Lower lobe of right lung (tissue), 2 donors: Measurements from ENCODE around the gene GNG12. TPM values are rescaled to one million over a fixed set of nuclear protein-coding genes. Genes with fewer than 3 reads are reported as not detected.
"Not testable (repeated sequence)": the region's sequence is repeated elsewhere in the genome, so short reads cannot be mapped to it uniquely, and the experiment has no call there.

Experiments used
- ATAC-seq, 2 donors: fragments of 200-7000 bp; cut with Tn5 transposase; one replicate each; pipeline ENCODE4 v1.9.1; 2020 to 2022; ENCODE audit warnings: mild to moderate bottlenecking in 2 of 2, moderate library complexity in 2 of 2
- DNase-seq: peaks from one replicate; pipeline ENCODE4 v3.0.0-alpha.2; 2020
- H3K27ac ChIP-seq: fragments of 200-600 bp; one replicate; pipeline ENCODE4 v1.8.0; 2022
- H3K27me3 ChIP-seq: fragments of 200-600 bp; one replicate; pipeline ENCODE4 v1.8.0; 2022; ENCODE audit warnings: low read depth
- H3K36me3 ChIP-seq: fragments of 200-600 bp; one replicate; pipeline ENCODE4 v1.8.0; 2022; ENCODE audit warnings: mild to moderate bottlenecking
- H3K4me1 ChIP-seq: fragments of 200-600 bp; one replicate; pipeline ENCODE4 v1.8.0; 2022
- H3K4me3 ChIP-seq: fragments of 200-600 bp; one replicate; pipeline ENCODE4 v1.8.0; 2022; ENCODE audit warnings: mild to moderate bottlenecking
- H3K9me3 ChIP-seq: fragments of 200-600 bp; one replicate; pipeline ENCODE4 v1.8.0; 2022
- intact Hi-C: fragments of 100-400 bp; cut with DNase I; formaldehyde crosslinking; loops from one replicate; pipeline ENCODE4 v1.11.0; 2022
- total RNA-seq: library from RNA; stranded (reverse); fragmentation: NEBNext Ultra II Directional; extraction: Animal tissue kit (Norgen Biotek cat#: 25700); gene quantifications from one replicate; pipeline ENCODE4 v1.2.1, GENCODE V29; 2021
- TF ChIP-seq, protein P1 (sequence below): fragments of 200-600 bp; IDR thresholded peaks from one replicate; pipeline ENCODE4 v1.8.0; 2022; ENCODE audit warnings: antibody characterized with exemption, mild to moderate bottlenecking
- donor health status: DM: no; HTN: yes; CAD: no; lungs with severe emphysema.

Gene GNG12
- total RNA-seq, 1 donor from 2014 or later, result 43.3 TPM

DNA sequence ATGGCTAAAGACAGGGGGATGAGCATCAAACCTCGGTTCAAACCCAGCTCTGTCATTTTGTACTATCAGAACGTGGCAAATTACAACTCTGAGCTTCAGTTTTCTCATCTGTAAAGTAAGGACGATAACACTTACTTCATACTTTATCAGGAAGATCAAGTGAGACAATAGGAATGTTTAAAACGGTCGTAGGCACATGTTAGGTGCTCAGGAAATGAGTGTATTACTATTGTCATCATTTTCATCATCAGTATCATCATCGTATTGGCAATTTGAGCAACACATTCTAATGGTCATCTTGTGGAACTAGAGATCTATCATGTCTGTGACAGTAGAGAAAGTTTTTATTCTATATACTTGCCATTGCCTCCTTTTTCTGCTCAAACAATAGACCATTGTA lies 170.4 kb downstream of the GNG12 start:
- intact Hi-C loops, result no loop called here
- no peak for DNase-seq
- H3K27me3 ChIP-seq, result no peaks in the 10 kb centered on the region
- no peak overlapping the region for H3K4me3 ChIP-seq
- TF ChIP-seq, protein P1, sequence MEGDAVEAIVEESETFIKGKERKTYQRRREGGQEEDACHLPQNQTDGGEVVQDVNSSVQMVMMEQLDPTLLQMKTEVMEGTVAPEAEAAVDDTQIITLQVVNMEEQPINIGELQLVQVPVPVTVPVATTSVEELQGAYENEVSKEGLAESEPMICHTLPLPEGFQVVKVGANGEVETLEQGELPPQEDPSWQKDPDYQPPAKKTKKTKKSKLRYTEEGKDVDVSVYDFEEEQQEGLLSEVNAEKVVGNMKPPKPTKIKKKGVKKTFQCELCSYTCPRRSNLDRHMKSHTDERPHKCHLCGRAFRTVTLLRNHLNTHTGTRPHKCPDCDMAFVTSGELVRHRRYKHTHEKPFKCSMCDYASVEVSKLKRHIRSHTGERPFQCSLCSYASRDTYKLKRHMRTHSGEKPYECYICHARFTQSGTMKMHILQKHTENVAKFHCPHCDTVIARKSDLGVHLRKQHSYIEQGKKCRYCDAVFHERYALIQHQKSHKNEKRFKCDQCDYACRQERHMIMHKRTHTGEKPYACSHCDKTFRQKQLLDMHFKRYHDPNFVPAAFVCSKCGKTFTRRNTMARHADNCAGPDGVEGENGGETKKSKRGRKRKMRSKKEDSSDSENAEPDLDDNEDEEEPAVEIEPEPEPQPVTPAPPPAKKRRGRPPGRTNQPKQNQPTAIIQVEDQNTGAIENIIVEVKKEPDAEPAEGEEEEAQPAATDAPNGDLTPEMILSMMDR, result no peak
- H3K27ac ChIP-seq, result no peak overlapping the region
- no peaks in the 10 kb centered on the region for H3K36me3 ChIP-seq
- ATAC-seq, result no peak
- H3K9me3 ChIP-seq, result no peaks in the 10 kb centered on the region
- H3K4me1 ChIP-seq, result no peaks in the 10 kb centered on the region

DNA sequence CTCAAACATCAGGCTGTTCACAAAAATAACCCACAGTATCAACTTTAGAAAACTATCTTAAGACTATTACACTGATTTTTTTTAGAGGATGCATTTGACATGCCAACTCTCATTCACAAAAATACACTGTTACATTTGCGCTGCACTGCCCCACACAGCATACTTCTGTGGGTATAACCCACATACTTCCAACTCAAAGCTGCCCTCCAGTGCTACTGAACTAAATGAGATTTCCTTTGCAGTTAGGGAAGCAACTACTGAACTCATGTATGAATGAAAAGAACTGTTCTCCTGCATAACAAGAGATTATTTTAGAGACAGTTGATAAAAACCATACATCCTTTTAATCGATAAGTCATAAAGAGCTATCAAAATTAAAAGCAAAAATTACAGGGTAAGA lies 174.0 kb downstream of the GNG12 start:
- Histone ChIP-seq H3K9me3 (no peaks in the 10 kb centered on the region), H3K27me3 (no peaks in the 10 kb centered on the region), H3K4me1 (no peaks in the 10 kb centered on the region), H3K27ac (no peak overlapping the region), H3K4me3 (no peak overlapping the region), H3K36me3 (no peaks in the 10 kb centered on the region)
- TF ChIP-seq, protein P1, result no peak
- intact Hi-C loops, result no loop called here
- no peak for ATAC-seq
- DNase-seq, result no peak

DNA sequence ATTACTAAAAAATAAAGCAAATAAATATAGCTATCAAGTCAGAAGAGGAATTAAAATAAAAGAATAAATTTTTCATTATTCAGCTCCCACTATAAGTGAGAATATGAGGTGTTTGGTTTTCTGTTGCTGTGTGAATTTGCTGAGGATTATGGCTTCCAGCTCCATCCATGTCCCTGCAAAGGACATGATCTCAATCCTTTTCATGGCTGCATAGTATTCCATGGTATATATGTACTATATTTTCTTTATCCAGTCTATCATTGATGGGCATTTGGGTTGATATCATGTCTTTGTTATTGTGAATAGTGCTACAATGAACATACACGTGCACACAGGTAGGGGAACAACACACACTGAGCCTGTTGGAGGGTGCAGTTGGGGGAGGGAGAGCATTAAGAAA lies 176.1 kb downstream of the GNG12 start:
- H3K9me3 ChIP-seq, ATAC-seq, H3K4me1 ChIP-seq, H3K27ac ChIP-seq, intact Hi-C loops, DNase-seq, H3K27me3 ChIP-seq, H3K36me3 ChIP-seq, H3K4me3 ChIP-seq: not testable (repeated sequence)

DNA sequence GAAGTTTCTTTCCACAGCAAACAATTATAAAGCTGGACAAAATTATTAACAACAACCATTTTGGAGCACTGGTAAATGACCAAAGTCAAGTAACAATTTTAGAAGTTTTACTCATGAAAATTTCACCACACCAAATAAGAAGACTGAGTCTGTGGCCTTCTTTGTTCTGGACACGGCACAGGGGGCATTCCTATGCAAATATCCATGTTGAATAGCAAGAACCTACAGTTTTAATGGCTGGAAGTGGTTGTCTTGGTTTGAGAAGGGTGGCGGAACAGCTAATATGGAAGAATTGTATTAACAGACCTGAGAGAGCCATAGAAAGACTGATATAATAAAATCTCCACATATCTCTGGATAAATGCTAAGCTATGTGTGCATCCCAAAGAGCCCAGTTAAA lies 177.7 kb downstream of the GNG12 start:
- H3K36me3 ChIP-seq, result no peaks in the 10 kb centered on the region
- no peak overlapping the region for H3K27ac ChIP-seq
- ATAC-seq (no peak), DNase-seq (no peak)
- TF ChIP-seq, protein P1, result no peak
- H3K27me3 ChIP-seq, result no peaks in the 10 kb centered on the region
- intact Hi-C loops, result no loop called here
- no peak overlapping the region for H3K4me3 ChIP-seq
- no peaks in the 10 kb centered on the region for H3K4me1 ChIP-seq
- no peaks in the 10 kb centered on the region for H3K9me3 ChIP-seq

DNA sequence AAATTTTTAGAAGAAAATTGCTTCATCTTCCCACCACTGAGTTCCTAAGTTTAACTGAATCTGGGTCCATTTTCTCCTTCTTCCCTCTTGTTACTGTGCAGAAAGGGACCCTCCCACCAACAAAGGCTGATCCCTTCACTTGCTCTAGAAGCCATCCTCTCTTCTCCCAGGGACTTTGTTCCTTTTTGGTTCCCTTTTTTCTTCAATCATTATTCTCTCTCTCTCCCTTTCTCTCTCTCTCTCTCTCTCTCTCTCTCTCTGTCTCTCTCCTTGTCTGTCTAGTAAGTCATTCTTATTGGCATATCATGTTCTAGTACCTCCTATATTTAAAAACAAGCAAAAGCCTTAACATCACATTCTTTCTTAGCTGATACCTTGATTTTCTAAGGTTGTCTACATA lies 180.0 kb downstream of the GNG12 start:
- Histone ChIP-seq H3K27me3 (no peaks in the 10 kb centered on the region), H3K4me3 (no peak overlapping the region), H3K9me3 (no peaks in the 10 kb centered on the region), H3K36me3 (no peaks in the 10 kb centered on the region), H3K27ac (no peak overlapping the region), H3K4me1 (no peaks in the 10 kb centered on the region)
- ATAC-seq, result no peak
- intact Hi-C loops, result no loop called here
- TF ChIP-seq, protein P1, result no peak
- DNase-seq, result no peak

DNA sequence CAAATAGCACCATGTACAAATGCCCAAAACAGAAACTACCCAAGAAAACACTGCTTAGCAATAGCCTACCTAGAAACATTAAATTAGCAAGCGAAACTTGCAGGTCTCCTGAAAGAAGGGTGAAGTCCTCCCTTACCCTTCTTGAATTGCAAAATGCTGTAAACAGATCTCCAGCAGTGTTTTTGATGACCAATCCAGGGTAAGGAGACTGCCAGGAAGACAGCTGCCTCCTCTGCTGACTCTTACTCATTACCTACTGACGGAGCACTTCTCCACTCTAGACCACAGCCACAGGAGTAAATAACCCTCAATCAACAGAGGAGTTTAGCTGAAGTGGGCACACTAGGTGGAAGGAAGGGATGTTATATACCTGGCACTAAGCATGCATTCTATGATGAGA lies 180.5 kb downstream of the GNG12 start:
- peak; percentile 29 to 32 for ATAC-seq
- intact Hi-C loops, result no loop called here
- H3K27ac ChIP-seq, result no peak overlapping the region

More for the DNA sequence above, 180.5 kb downstream of the GNG12 start:
- TF ChIP-seq, protein P1, result no peak
- Histone ChIP-seq H3K27me3 (no peaks in the 10 kb centered on the region), H3K36me3 (no peaks in the 10 kb centered on the region), H3K4me1 (no peaks in the 10 kb centered on the region), H3K4me3 (no peak overlapping the region), H3K9me3 (no peaks in the 10 kb centered on the region)
- no peak for DNase-seq

Other genes starting within 250 kb of the GNG12 start
- gene GADD45A, start 148.3 kb downstream of the GNG12 start, total RNA-seq, result 13.6 TPM
- gene DIRAS3, start 217.2 kb upstream of the GNG12 start, total RNA-seq, result 1.1 TPM